Measurements from ENCODE around the gene CYP27A1. TPM values are rescaled to one million over a fixed set of nuclear protein-coding genes. Genes with fewer than 3 reads are reported as not detected.

CYP27A1 gene
- total and polyA plus RNA-seq, 2 donors from 2014 or later, result 18.5 to 43.3 TPM

GRCh38 chr2:218832081-218832480, 50.1 kb downstream of the CYP27A1 start:
- intact Hi-C loops (cut with DNase I), result no loop called here

GRCh38 chr2:218832520-218832919, 50.6 kb downstream of the CYP27A1 start:
- DNase-seq (no peak), FAIRE-seq (no peak)
- H3K27ac ChIP-seq (ENCODE audit: low read depth in 2 of 2, low read length in 2 of 2), result no peak overlapping the region
- H3K9me3 ChIP-seq (ENCODE audit: control insufficient read depth in 2 of 3, insufficient read depth in 1 of 3, low read length in 3 of 3), result peaks cover 0 to 4% (median 0%) of the 10 kb centered on the region in 3 donors
- intact Hi-C loops (cut with DNase I), result no loop called here
- H3K9ac ChIP-seq (ENCODE audit: low read length in 3 of 3), result no peak overlapping the region
- no peaks in the 10 kb centered on the region for H3K36me3 ChIP-seq (ENCODE audit: control insufficient read depth in 2 of 3, insufficient read depth in 3 of 3, low read length in 3 of 3)
- H3K4me3 ChIP-seq (ENCODE audit: low read length in 3 of 3), result no peak overlapping the region
- TF ChIP-seq, protein P1, sequence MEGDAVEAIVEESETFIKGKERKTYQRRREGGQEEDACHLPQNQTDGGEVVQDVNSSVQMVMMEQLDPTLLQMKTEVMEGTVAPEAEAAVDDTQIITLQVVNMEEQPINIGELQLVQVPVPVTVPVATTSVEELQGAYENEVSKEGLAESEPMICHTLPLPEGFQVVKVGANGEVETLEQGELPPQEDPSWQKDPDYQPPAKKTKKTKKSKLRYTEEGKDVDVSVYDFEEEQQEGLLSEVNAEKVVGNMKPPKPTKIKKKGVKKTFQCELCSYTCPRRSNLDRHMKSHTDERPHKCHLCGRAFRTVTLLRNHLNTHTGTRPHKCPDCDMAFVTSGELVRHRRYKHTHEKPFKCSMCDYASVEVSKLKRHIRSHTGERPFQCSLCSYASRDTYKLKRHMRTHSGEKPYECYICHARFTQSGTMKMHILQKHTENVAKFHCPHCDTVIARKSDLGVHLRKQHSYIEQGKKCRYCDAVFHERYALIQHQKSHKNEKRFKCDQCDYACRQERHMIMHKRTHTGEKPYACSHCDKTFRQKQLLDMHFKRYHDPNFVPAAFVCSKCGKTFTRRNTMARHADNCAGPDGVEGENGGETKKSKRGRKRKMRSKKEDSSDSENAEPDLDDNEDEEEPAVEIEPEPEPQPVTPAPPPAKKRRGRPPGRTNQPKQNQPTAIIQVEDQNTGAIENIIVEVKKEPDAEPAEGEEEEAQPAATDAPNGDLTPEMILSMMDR (IDR thresholded peaks at IDR 0.05; ENCODE audit: borderline replicate concordance, extremely low read depth, insufficient read depth), result no peak
- H3K4me1 ChIP-seq (ENCODE audit: control insufficient read depth in 2 of 3, insufficient read depth in 2 of 3, low read depth in 1 of 3, low read length in 3 of 3), result peaks cover 0 to 2% (median 0%) of the 10 kb centered on the region in 3 donors
- no peaks in the 10 kb centered on the region for H3K27me3 ChIP-seq (ENCODE audit: control insufficient read depth, insufficient read depth, low read length)

More at GRCh38 chr2:218832081-218832480, 50.1 kb downstream of the CYP27A1 start:
- TF ChIP-seq, protein P1 (IDR thresholded peaks at IDR 0.05; ENCODE audit: borderline replicate concordance, extremely low read depth, insufficient read depth), result no peak
- Histone ChIP-seq H3K4me1 (ENCODE audit: control insufficient read depth in 2 of 3, insufficient read depth in 2 of 3, low read depth in 1 of 3, low read length in 3 of 3) (peaks cover 0 to 2% (median 0%) of the 10 kb centered on the region in 3 donors), H3K9me3 (ENCODE audit: control insufficient read depth in 2 of 3, insufficient read depth in 1 of 3, low read length in 3 of 3) (no peaks in the 10 kb centered on the region), H3K27ac (ENCODE audit: low read depth in 2 of 2, low read length in 2 of 2) (no peak overlapping the region), H3K27me3 (ENCODE audit: control insufficient read depth, insufficient read depth, low read length) (no peaks in the 10 kb centered on the region), H3K4me3 (ENCODE audit: low read length in 3 of 3) (no peak overlapping the region), H3K36me3 (ENCODE audit: control insufficient read depth in 2 of 3, insufficient read depth in 3 of 3, low read length in 3 of 3) (no peaks in the 10 kb centered on the region), H3K9ac (ENCODE audit: low read length in 3 of 3) (no peak overlapping the region)
- DNase-seq (no peak), FAIRE-seq (no peak)

- no peaks in the 10 kb centered on the region for H3K27me3 ChIP-seq (ENCODE audit: control insufficient read depth, insufficient read depth, low read length)
- TF ChIP-seq, protein P1 (IDR thresholded peaks at IDR 0.05; ENCODE audit: borderline replicate concordance, extremely low read depth, insufficient read depth), result no peak
- no peaks in the 10 kb centered on the region for H3K36me3 ChIP-seq (ENCODE audit: control insufficient read depth in 2 of 3, insufficient read depth in 3 of 3, low read length in 3 of 3)
- no peak overlapping the region for H3K4me3 ChIP-seq (ENCODE audit: low read length in 3 of 3)
- FAIRE-seq, result no peak
- peaks cover 0 to 2% (median 0%) of the 10 kb centered on the region in 3 donors for H3K4me1 ChIP-seq (ENCODE audit: control insufficient read depth in 2 of 3, insufficient read depth in 2 of 3, low read depth in 1 of 3, low read length in 3 of 3)
- no peak overlapping the region for H3K9ac ChIP-seq (ENCODE audit: low read length in 3 of 3)
- DNase-seq, result no peak
- peaks cover 0 to 5% (median 0%) of the 10 kb centered on the region in 3 donors for H3K9me3 ChIP-seq (ENCODE audit: control insufficient read depth in 2 of 3, insufficient read depth in 1 of 3, low read length in 3 of 3)
- no peak overlapping the region for H3K27ac ChIP-seq (ENCODE audit: low read depth in 2 of 2, low read length in 2 of 2)
- intact Hi-C loops (cut with DNase I), result no loop called here
These were observed 51.2 kb downstream of the CYP27A1 start for GRCh38 chr2:218833023-218833609.
